DOHH2 (cell line): ENCODE results near the gene GRIN1.

ENCODE experiments used
- H3F3A ChIP-seq: fragments of 200-600 bp; sonication (generic), shearing (Covaris generic); 2 replicates; pipeline ENCODE4 v1.6.0; 2016; ENCODE audit warnings: antibody characterized with exemption, mild to moderate bottlenecking; ENCODE audit not compliant: control insufficient read depth, insufficient read depth
- H3K27ac ChIP-seq: fragments of 200-600 bp; sonication (generic); 2 replicates; pipeline ENCODE4 v1.5.1; 2014; ENCODE audit warnings: low read depth, mild to moderate bottlenecking, low read length, moderate library complexity
- H3K27me3 ChIP-seq: fragments of 200-600 bp; sonication (generic); 2 replicates; pipeline ENCODE4 v1.6.1; 2014; ENCODE audit warnings: mild to moderate bottlenecking, low read length, mixed read lengths; ENCODE audit not compliant: control insufficient read depth
- H3K36me3 ChIP-seq: fragments of 200-600 bp; sonication (generic); 2 replicates; pipeline ENCODE4 v1.6.1; 2014; ENCODE audit warnings: mild to moderate bottlenecking, low read length, moderate library complexity, mixed read lengths; ENCODE audit not compliant: control insufficient read depth
- H3K4me1 ChIP-seq: fragments of 200-600 bp; sonication (generic); 2 replicates; pipeline ENCODE4 v1.6.1; 2014; ENCODE audit warnings: mild to moderate bottlenecking, low read length, mixed read lengths; ENCODE audit not compliant: control insufficient read depth
- H3K4me2 ChIP-seq: fragments of 200-600 bp; sonication (generic); 2 replicates; pipeline ENCODE4 v1.6.0; 2014; ENCODE audit warnings: mild to moderate bottlenecking, low read length, moderate library complexity
- H3K4me3 ChIP-seq: fragments of 200-600 bp; sonication (generic); 2 replicates; pipeline ENCODE4 v1.5.1; 2014; ENCODE audit warnings: mild to moderate bottlenecking, low read length, mixed read lengths
- H3K79me2 ChIP-seq: fragments of 200-600 bp; sonication (generic); 2 replicates; pipeline ENCODE4 v1.6.1; 2014; ENCODE audit warnings: mild to moderate bottlenecking, low read length, mixed read lengths; ENCODE audit not compliant: control insufficient read depth
- H3K9me2 ChIP-seq: fragments of 200-600 bp; sonication (generic); replicated peaks from 2 replicates; pipeline ENCODE4 v1.6.1; 2014; ENCODE audit warnings: mild to moderate bottlenecking, low read length, mixed read lengths; ENCODE audit not compliant: control insufficient read depth
- H3K9me3 ChIP-seq: fragments of 200-600 bp; sonication (generic); 2 replicates; pipeline ENCODE4 v1.6.1; 2014; ENCODE audit warnings: antibody characterized with exemption, low read length, mixed read lengths; ENCODE audit not compliant: control insufficient read depth, insufficient read depth
- H4K20me1 ChIP-seq: fragments of 200-600 bp; sonication (generic); 2 replicates; pipeline ENCODE4 v1.6.0; 2014; ENCODE audit warnings: low read depth, mild to moderate bottlenecking, antibody characterized with exemption, low read length, moderate library complexity; ENCODE audit not compliant: control insufficient read depth, insufficient read depth
- EZH2phosphoT487 ChIP-seq: fragments of 200-600 bp; sonication (generic); IDR thresholded peaks from 2 replicates; pipeline ENCODE4 v1.6.1; 2017; ENCODE audit warnings: borderline replicate concordance, mild to moderate bottlenecking, antibody characterized with exemption, low read length, moderate library complexity, mixed read lengths
- TF ChIP-seq, protein P1 (sequence below): fragments of 200-600 bp; sonication (generic); IDR thresholded peaks from one replicate; pipeline ENCODE4 v1.5.1; 2014; ENCODE audit warnings: antibody characterized with exemption, mild to moderate bottlenecking, low read depth, low read length; ENCODE audit not compliant: poor library complexity, severe bottlenecking

The GRIN1 gene

GRCh38 chr9:137192859-137193258, 53.9 kb downstream of the GRIN1 start:
- Histone ChIP-seq H3K4me1 (peaks cover 16% of the 10 kb centered on the region), H3F3A (no peaks in the 10 kb centered on the region), H3K4me3 (no peak overlapping the region), H3K27ac (no peak overlapping the region), H3K27me3 (no peaks in the 10 kb centered on the region), H3K9me2 (no peaks in the 10 kb centered on the region), H3K9me3 (no peaks in the 10 kb centered on the region), H4K20me1 (peaks cover 3% of the 10 kb centered on the region; the same call in 1 of the 2 replicates), H3K4me2 (no peak overlapping the region), H3K36me3 (peaks cover 34% of the 10 kb centered on the region), H3K79me2 (peaks cover 33% of the 10 kb centered on the region)
- TF ChIP-seq, protein P1, sequence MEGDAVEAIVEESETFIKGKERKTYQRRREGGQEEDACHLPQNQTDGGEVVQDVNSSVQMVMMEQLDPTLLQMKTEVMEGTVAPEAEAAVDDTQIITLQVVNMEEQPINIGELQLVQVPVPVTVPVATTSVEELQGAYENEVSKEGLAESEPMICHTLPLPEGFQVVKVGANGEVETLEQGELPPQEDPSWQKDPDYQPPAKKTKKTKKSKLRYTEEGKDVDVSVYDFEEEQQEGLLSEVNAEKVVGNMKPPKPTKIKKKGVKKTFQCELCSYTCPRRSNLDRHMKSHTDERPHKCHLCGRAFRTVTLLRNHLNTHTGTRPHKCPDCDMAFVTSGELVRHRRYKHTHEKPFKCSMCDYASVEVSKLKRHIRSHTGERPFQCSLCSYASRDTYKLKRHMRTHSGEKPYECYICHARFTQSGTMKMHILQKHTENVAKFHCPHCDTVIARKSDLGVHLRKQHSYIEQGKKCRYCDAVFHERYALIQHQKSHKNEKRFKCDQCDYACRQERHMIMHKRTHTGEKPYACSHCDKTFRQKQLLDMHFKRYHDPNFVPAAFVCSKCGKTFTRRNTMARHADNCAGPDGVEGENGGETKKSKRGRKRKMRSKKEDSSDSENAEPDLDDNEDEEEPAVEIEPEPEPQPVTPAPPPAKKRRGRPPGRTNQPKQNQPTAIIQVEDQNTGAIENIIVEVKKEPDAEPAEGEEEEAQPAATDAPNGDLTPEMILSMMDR: no peak

DNA sequence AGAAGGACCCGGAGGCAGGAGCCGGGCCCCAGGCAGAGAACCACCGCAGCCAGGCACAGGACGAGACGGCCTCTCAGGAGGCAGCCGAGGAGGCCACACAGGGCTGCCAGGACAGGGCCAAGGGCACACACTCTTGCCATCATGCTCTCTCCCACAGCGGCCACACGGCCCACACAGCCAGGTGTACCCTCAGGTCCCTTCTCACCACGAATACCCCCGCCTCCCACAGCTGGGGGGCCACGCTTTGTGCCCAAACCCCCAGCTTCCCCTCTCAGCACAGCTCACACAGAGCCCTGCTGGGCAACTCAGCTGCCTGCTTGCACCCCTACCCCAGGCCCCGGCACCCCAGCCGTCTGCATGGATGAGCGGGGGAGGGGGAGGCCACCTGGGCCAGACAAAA, 54.8 kb downstream of the GRIN1 start:
- peaks cover 3% of the 10 kb centered on the region; the same call in 1 of the 2 replicates for H4K20me1 ChIP-seq
- H3K36me3 ChIP-seq: peaks cover 32% of the 10 kb centered on the region
- H3K4me1 ChIP-seq: peaks cover 24% of the 10 kb centered on the region
- no peak overlapping the region for H3K27ac ChIP-seq
- no peaks in the 10 kb centered on the region for H3F3A ChIP-seq
- no peak for TF ChIP-seq EZH2phosphoT487
- TF ChIP-seq, protein P1: no peak
- no peaks in the 10 kb centered on the region for H3K9me3 ChIP-seq
- no peak overlapping the region for H3K4me3 ChIP-seq
- peaks cover 34% of the 10 kb centered on the region for H3K79me2 ChIP-seq
- H3K27me3 ChIP-seq: no peaks in the 10 kb centered on the region
- no peaks in the 10 kb centered on the region for H3K9me2 ChIP-seq
- no peak overlapping the region for H3K4me2 ChIP-seq

DNA sequence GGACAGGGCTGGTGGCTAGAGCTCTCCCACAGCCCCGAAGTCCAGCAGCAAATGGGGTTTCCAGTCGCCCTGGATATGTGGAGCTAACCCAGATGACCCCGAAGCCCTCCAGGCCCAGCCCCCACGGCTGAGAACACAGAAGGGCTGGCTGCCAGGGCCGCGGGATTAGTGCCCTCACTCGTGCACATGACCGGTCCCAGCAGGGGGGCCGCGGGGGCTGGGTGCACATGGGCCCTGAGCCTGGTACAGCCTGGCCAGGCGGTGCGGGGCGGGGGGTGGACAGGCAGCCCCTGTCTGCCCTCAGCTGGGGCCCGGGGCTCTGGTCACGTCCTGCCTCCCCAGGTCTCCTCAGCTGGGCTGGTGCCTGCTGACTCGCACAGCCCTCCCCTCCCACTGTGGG, 55.4 kb downstream of the GRIN1 start:
- Histone ChIP-seq H4K20me1 (peaks cover 3% of the 10 kb centered on the region; the same call in 1 of the 2 replicates), H3K27me3 (no peaks in the 10 kb centered on the region), H3K79me2 (peaks cover 34% of the 10 kb centered on the region), H3K9me2 (no peaks in the 10 kb centered on the region), H3K9me3 (no peaks in the 10 kb centered on the region), H3K4me2 (no peak overlapping the region), H3K4me3 (no peak overlapping the region), H3K36me3 (peaks cover 28% of the 10 kb centered on the region), H3K4me1 (peaks cover 29% of the 10 kb centered on the region), H3F3A (no peaks in the 10 kb centered on the region), H3K27ac (no peak overlapping the region)
- TF ChIP-seq, protein P1: no peak
- TF ChIP-seq EZH2phosphoT487: no peak
